Neural cell (in vitro differentiated cells): Measurements from ENCODE around the gene LRRIQ4. TPM values are rescaled to one million over a fixed set of nuclear protein-coding genes. Genes with fewer than 3 reads are reported as not detected.

Source experiments
- H2AFZ ChIP-seq: fragments of 200-600, 300-800 bp; sonication (generic), shearing (Covaris generic); 2 replicates; pipeline ENCODE4 v1.6.0; 2014; ENCODE audit warnings: low read depth, mild to moderate bottlenecking, antibody characterized with exemption, low read length, moderate library complexity
- H3F3A ChIP-seq: fragments of 200-600 bp; shearing (Covaris generic); 2 replicates; pipeline ENCODE4 v1.6.1; 2016; ENCODE audit warnings: mild to moderate bottlenecking, moderate library complexity, mixed read lengths, antibody characterized with exemption, low read length; ENCODE audit not compliant: insufficient read depth, poor library complexity, severe bottlenecking
- H3K27ac ChIP-seq: fragments of 200-600, 300-800 bp; sonication (generic), shearing (Covaris generic); 2 replicates; pipeline ENCODE4 v1.5.1; 2014; ENCODE audit warnings: mild to moderate bottlenecking, low read length, moderate library complexity
- H3K27me3 ChIP-seq: fragments of 300-800, 200-600 bp; sonication (generic), shearing (Covaris generic); 2 replicates; pipeline ENCODE4 v1.6.0; 2014; ENCODE audit warnings: mild to moderate bottlenecking, low read depth, low read length, moderate library complexity; ENCODE audit not compliant: insufficient read depth
- H3K36me3 ChIP-seq: fragments of 300-800, 200-600 bp; sonication (generic), shearing (Covaris generic); 2 replicates; pipeline ENCODE4 v1.5.1; 2014; ENCODE audit warnings: mild to moderate bottlenecking, antibody characterized with exemption, low read length, moderate library complexity; ENCODE audit not compliant: insufficient read depth
- H3K4me2 ChIP-seq: fragments of 300-800, 200-600 bp; sonication (generic), shearing (Covaris generic); 2 replicates; pipeline ENCODE4 v1.6.0; 2014; ENCODE audit warnings: mild to moderate bottlenecking, low read length
- H3K4me3 ChIP-seq: fragments of 300-800, 200-600 bp; sonication (generic), shearing (Covaris generic); 2 replicates; pipeline ENCODE4 v1.5.1; 2014; ENCODE audit warnings: mild to moderate bottlenecking, low read length, moderate library complexity
- H3K79me2 ChIP-seq: fragments of 200-600 bp; shearing (Covaris generic); replicated peaks from 2 replicates; pipeline ENCODE4 v1.6.0; 2014; ENCODE audit warnings: mild to moderate bottlenecking, low read length, moderate library complexity; ENCODE audit not compliant: insufficient read depth
- H3K9ac ChIP-seq: fragments of 300-800, 200-600 bp; sonication (generic), shearing (Covaris generic); 2 replicates; pipeline ENCODE4 v1.6.1; 2016; ENCODE audit warnings: mild to moderate bottlenecking, low read length, mixed read lengths
- H3K9me2 ChIP-seq: fragments of 200-600 bp; shearing (Covaris generic); 2 replicates; pipeline ENCODE4 v1.6.1; 2016; ENCODE audit warnings: mild to moderate bottlenecking, low read length, mixed read lengths; ENCODE audit not compliant: insufficient read depth
- H3K9me3 ChIP-seq: fragments of 200-600, 300-800 bp; sonication (generic), shearing (Covaris generic); 2 replicates; pipeline ENCODE4 v1.6.1; 2016; ENCODE audit warnings: mild to moderate bottlenecking, mixed run types, low read length, moderate library complexity, mixed read lengths
- H4K20me1 ChIP-seq: fragments of 200-600 bp; shearing (Covaris generic); 2 replicates; pipeline ENCODE4 v1.6.1; 2016; ENCODE audit warnings: mild to moderate bottlenecking, mixed run types; ENCODE audit not compliant: insufficient read depth
- CTCF ChIP-seq: fragments of 450-650 bp; IDR thresholded peaks from 2 replicates; pipeline ENCODE4 v1.5.1; 2014; ENCODE audit warnings: antibody characterized with exemption, mild to moderate bottlenecking, moderate library complexity; ENCODE audit not compliant: poor library complexity, severe bottlenecking
- EP300 ChIP-seq: fragments of 450-650 bp; conservative IDR thresholded peaks from 2 replicates; pipeline ENCODE4 v1.6.1; 2014; ENCODE audit warnings: antibody characterized with exemption, mild to moderate bottlenecking, moderate library complexity; ENCODE audit not compliant: poor library complexity, severe bottlenecking
- EZH2 ChIP-seq: fragments of 200-600, 300-800 bp; shearing (Covaris generic), sonication (generic); IDR thresholded peaks from 2 replicates; pipeline ENCODE4 v1.6.1; 2014; ENCODE audit warnings: antibody characterized with exemption, low read length, borderline replicate concordance, mild to moderate bottlenecking; ENCODE audit not compliant: insufficient read depth, poor library complexity, severe bottlenecking
- MXI1 ChIP-seq: fragments of 450-650 bp; conservative IDR thresholded peaks from 2 replicates; pipeline ENCODE4 v1.6.1; 2014; ENCODE audit warnings: antibody characterized with exemption, mild to moderate bottlenecking; ENCODE audit not compliant: poor library complexity, severe bottlenecking
- POLR2AphosphoS5 ChIP-seq: IDR thresholded peaks from 2 replicates; pipeline ENCODE4 v1.6.1; 2012
- RAD21 ChIP-seq: fragments of 450-650 bp; conservative IDR thresholded peaks from 2 replicates; pipeline ENCODE4 v1.6.1; 2014; ENCODE audit warnings: antibody characterized with exemption, mild to moderate bottlenecking, moderate library complexity
- SMC3 ChIP-seq: fragments of 450-650 bp; conservative IDR thresholded peaks from 2 replicates; pipeline ENCODE4 v1.6.1; 2014; ENCODE audit warnings: antibody characterized with exemption, mild to moderate bottlenecking, moderate library complexity; ENCODE audit not compliant: poor library complexity
- TAF1 ChIP-seq: IDR thresholded peaks from 2 replicates; pipeline ENCODE4 v1.6.1; 2012; ENCODE audit warnings: low read depth
- polyA plus RNA-seq: library from polyadenylated mRNA; depleted of rRNA; stranded (reverse); fragments of >200 nt; gene quantifications from 2 replicates; pipeline ENCODE4 v1.2.3, GENCODE V29; 2014
- TF ChIP-seq, protein P1 (sequence below): IDR thresholded peaks from 2 replicates; pipeline ENCODE4 v1.6.1; 2012; ENCODE audit warnings: borderline replicate concordance

The LRRIQ4 gene
- polyA plus RNA-seq, 1 donor from 2014 or later = not detected

DNA sequence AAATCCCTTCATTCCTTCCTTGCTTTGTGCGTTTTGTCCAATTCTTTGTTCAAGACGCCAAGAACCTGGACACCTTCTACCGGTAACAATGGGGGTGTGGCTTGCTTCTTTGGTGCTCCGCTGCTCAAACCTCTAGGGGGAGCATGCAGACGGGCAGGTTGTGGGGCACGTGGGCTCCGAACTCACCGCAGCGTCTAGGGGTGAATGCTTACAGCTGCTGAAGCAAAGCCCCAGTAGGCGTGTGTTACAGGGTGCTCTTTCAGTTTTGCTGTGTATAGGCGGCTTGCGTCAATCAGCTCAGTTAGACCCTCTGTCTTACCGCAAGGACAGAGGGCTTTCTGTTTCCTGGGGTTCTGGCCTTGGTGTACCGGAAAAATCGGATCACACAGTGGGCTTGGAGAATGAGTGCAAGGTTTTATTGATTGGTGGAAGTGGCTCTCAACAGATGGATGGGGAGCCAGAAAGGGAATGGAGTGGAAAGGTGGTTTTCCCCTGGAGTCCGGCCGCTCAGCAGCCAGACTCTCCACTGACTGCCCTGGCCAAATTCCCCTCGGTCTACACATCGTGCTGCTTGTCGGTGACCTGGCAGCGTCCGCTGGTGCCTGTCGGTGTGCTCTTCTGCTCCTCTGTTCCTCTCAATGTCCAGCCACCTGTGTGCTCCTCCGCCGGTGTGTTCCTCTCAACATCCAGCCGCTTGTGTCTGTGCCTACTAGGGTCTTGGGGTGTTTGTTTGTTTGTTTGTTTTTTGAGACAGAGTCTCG lies 1.3 kb downstream of the LRRIQ4 start:
- no peak overlapping the region for H3K4me2 ChIP-seq
- no peak for TF ChIP-seq SMC3
- no peak for TF ChIP-seq EZH2
- no peak for TF ChIP-seq RAD21
- no peak for TF ChIP-seq EP300
- TF ChIP-seq POLR2AphosphoS5 = no peak
- TF ChIP-seq CTCF = no peak
- no peak for TF ChIP-seq TAF1
- no peak for TF ChIP-seq MXI1
- TF ChIP-seq, protein P1, sequence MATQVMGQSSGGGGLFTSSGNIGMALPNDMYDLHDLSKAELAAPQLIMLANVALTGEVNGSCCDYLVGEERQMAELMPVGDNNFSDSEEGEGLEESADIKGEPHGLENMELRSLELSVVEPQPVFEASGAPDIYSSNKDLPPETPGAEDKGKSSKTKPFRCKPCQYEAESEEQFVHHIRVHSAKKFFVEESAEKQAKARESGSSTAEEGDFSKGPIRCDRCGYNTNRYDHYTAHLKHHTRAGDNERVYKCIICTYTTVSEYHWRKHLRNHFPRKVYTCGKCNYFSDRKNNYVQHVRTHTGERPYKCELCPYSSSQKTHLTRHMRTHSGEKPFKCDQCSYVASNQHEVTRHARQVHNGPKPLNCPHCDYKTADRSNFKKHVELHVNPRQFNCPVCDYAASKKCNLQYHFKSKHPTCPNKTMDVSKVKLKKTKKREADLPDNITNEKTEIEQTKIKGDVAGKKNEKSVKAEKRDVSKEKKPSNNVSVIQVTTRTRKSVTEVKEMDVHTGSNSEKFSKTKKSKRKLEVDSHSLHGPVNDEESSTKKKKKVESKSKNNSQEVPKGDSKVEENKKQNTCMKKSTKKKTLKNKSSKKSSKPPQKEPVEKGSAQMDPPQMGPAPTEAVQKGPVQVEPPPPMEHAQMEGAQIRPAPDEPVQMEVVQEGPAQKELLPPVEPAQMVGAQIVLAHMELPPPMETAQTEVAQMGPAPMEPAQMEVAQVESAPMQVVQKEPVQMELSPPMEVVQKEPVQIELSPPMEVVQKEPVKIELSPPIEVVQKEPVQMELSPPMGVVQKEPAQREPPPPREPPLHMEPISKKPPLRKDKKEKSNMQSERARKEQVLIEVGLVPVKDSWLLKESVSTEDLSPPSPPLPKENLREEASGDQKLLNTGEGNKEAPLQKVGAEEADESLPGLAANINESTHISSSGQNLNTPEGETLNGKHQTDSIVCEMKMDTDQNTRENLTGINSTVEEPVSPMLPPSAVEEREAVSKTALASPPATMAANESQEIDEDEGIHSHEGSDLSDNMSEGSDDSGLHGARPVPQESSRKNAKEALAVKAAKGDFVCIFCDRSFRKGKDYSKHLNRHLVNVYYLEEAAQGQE = no peak
- H2AFZ ChIP-seq = no peak overlapping the region

GRCh38 chr3:169815590-169816150 lies 3.0 kb downstream of the LRRIQ4 start:
- Histone ChIP-seq H2AFZ (no peak overlapping the region), H3K4me2 (no peak overlapping the region), H3K9me3 (no peaks in the 10 kb centered on the region), H3K27ac (no peak overlapping the region), H3K9me2 (no peaks in the 10 kb centered on the region), H3K79me2 (no peaks in the 10 kb centered on the region), H3K4me3 (no peak overlapping the region), H4K20me1 (no peaks in the 10 kb centered on the region), H3K9ac (no peak overlapping the region), H3K27me3 (no peaks in the 10 kb centered on the region), H3F3A (no peaks in the 10 kb centered on the region), H3K36me3 (no peaks in the 10 kb centered on the region)
- TF ChIP-seq, protein P1 = no peak
- TF ChIP-seq POLR2AphosphoS5 (no peak), SMC3 (no peak), CTCF (no peak), RAD21 (no peak), TAF1 (no peak), MXI1 (no peak), EZH2 (no peak), EP300 (no peak)

More for the DNA sequence above, 1.3 kb downstream of the LRRIQ4 start:
- no peaks in the 10 kb centered on the region for H3K27me3 ChIP-seq
- H3K79me2 ChIP-seq = no peaks in the 10 kb centered on the region
- H3K27ac ChIP-seq = no peak overlapping the region
- no peak overlapping the region for H3K9ac ChIP-seq
- H3K36me3 ChIP-seq = no peaks in the 10 kb centered on the region
- H3K9me3 ChIP-seq = no peaks in the 10 kb centered on the region
- H3K9me2 ChIP-seq = no peaks in the 10 kb centered on the region
- no peak overlapping the region for H3K4me3 ChIP-seq
- no peaks in the 10 kb centered on the region for H3F3A ChIP-seq
- no peaks in the 10 kb centered on the region for H4K20me1 ChIP-seq
